Stomach (tissue), 9 donors: ENCODE results near the gene MTMR6. TPM values are rescaled to one million over a fixed set of nuclear protein-coding genes. Genes with fewer than 3 reads are reported as not detected.

Source experiments
- DNase-seq, 2 donors: peaks; one replicate each; pipeline versions ENCODE4 v3.0.0 to v3.0.0-alpha.2; 2013 to 2019
- H3K27ac ChIP-seq, 5 donors: fragments of 200-600 bp in 4 of 5; sonication (generic) in 4 of 5; one replicate each; pipeline ENCODE4 v1.5.1; 2013 to 2019; ENCODE audit warnings: mild to moderate bottlenecking in 1 of 5, moderate library complexity in 1 of 5
- H3K27me3 ChIP-seq, 3 donors: fragments of 200-600 bp; sonication (generic); one replicate each; pipeline ENCODE4 v1.5.1; 2017 to 2019; ENCODE audit warnings: mixed run types in 1 of 3
- H3K36me3 ChIP-seq, 4 donors: fragments of 200-600 bp; sonication (generic); 1 replicate in 3 of 4; 2 replicates in 1 of 4; pipeline ENCODE4 v1.5.1; 2016 to 2019
- H3K4me1 ChIP-seq, 4 donors: fragments of 200-600 bp; sonication (generic); one replicate each; pipeline ENCODE4 v1.5.1; 2016 to 2019
- H3K4me3 ChIP-seq, 4 donors: fragments of 200-600 bp; sonication (generic) in 3 of 4; one replicate each; pipeline ENCODE4 v1.5.1; 2016 to 2019; ENCODE audit warnings: mild to moderate bottlenecking in 1 of 4
- H3K9me3 ChIP-seq, 4 donors: fragments of 200-600 bp; sonication (generic); one replicate each; pipeline ENCODE4 v1.5.1; 2016 to 2019
- EP300 ChIP-seq: sonication (generic); formaldehyde crosslinking; IDR thresholded peaks from one replicate; pipeline ENCODE4 v1.6.1; 2017; ENCODE audit warnings: antibody characterized with exemption
- POLR2A ChIP-seq, 4 donors: fragments of 450-650 bp; IDR thresholded peaks; one replicate each; pipeline ENCODE4 v1.6.1; 2016; ENCODE audit warnings: antibody characterized with exemption in 4 of 4, control low read depth in 2 of 4, mild to moderate bottlenecking in 1 of 4, moderate library complexity in 1 of 4
- POLR2AphosphoS5 ChIP-seq, 3 donors: sonication (generic); formaldehyde crosslinking; IDR thresholded peaks; one replicate each; pipeline ENCODE4 v1.6.1; 2016; ENCODE audit warnings: antibody characterized with exemption in 3 of 3
- WGBS, 5 donors: extraction: QIAGEN DNeasy Blood & Tissue Kit in 3 of 5; methylation state at CpG; one replicate each; pipeline versions ENCODE4 v1.1.5 to v1.1.7; 2013 to 2018; 5-methylcytosine and 5-hydroxymethylcytosine counted together
- intact Hi-C: fragments of 100-400 bp; cut with DNase I; formaldehyde crosslinking; loops from one replicate; pipeline ENCODE4 v1.15.1; 2023; ENCODE audit warnings: low total_unique reads
- polyA plus RNA-seq, 3 donors: library from polyadenylated mRNA; stranded (reverse); fragments of 200-250 nt; gene quantifications; one replicate each; pipeline ENCODE4 v1.2.3, GENCODE V29; 2013
- total RNA-seq, 5 donors: library from RNA; depleted of rRNA; stranded (reverse); fragments of >200 nt; gene quantifications; one replicate each; pipeline versions ENCODE4 v1.1.0 to v1.2.3, GENCODE V29; 2014 to 2016
- TF ChIP-seq, protein P1 (sequence below), 7 experiments: fragments of 450-650 bp in 4 of 7; fragments of 200-600 bp in 3 of 7; sonication (generic) in 3 of 7; IDR thresholded peaks; one replicate each; pipeline ENCODE4 v1.5.1; 2016 to 2019; ENCODE audit warnings: antibody characterized with exemption in 7 of 7, control low read depth in 2 of 7, mild to moderate bottlenecking in 1 of 7
- donor health status: healthy with polysubstance abuse.
- donor health status: Bipolar disorder and iron deficiency.
- donor health status: healthy.

MTMR6 gene
- total and polyA plus RNA-seq, 8 donors: 2.3 to 25.0 (median 10.2) TPM

DNA sequence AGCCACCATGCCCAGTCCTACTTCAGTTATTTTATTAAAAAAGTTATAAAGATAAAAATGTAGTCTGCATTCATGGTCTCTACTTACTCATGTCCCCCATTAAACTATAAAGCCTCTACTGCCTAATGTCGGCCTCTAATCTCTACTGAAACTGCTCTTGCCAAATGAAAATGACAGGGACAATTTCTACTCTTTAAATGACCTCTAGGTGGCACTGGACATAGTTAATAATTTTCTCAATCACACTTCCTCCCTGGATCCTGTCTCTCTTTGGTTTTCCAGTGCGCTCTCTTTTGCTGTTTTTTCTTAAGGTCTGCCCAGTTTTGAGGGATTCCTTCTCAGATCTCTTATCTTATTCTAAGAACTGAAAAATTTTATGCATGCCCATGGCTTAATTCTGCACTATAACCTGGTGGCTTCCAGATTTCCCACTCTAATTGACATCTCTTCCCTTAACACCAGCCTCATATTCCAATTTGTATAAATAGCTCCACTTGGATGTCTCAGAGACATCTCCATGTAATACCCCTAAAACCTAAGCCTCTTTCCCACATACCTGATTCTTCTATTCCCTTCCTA is 54.3 kb downstream of the MTMR6 start:
- intact Hi-C loops: no loop called here
- Histone ChIP-seq H3K36me3 (no peaks in the 10 kb centered on the region), H3K27me3 (peaks cover 0 to 25% (median 0%) of the 10 kb centered on the region in 3 donors), H3K9me3 (no peaks in the 10 kb centered on the region), H3K4me3 (no peak overlapping the region), H3K4me1 (peaks cover 0 to 6% (median 0%) of the 10 kb centered on the region in 4 donors), H3K27ac (no peak overlapping the region)
- 11 to 21% (median 12%) methylated on average over 2 of the region's 2 CpGs for WGBS, 5 donors
- TF ChIP-seq, protein P1, sequence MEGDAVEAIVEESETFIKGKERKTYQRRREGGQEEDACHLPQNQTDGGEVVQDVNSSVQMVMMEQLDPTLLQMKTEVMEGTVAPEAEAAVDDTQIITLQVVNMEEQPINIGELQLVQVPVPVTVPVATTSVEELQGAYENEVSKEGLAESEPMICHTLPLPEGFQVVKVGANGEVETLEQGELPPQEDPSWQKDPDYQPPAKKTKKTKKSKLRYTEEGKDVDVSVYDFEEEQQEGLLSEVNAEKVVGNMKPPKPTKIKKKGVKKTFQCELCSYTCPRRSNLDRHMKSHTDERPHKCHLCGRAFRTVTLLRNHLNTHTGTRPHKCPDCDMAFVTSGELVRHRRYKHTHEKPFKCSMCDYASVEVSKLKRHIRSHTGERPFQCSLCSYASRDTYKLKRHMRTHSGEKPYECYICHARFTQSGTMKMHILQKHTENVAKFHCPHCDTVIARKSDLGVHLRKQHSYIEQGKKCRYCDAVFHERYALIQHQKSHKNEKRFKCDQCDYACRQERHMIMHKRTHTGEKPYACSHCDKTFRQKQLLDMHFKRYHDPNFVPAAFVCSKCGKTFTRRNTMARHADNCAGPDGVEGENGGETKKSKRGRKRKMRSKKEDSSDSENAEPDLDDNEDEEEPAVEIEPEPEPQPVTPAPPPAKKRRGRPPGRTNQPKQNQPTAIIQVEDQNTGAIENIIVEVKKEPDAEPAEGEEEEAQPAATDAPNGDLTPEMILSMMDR (IDR thresholded peaks at IDR 0.05): peak in 5 of 7 experiments; percentile 14 to 44 (median 29)
- TF ChIP-seq EP300 (no peak), POLR2A (IDR thresholded peaks at IDR 0.05) (no peak), POLR2AphosphoS5 (IDR thresholded peaks at IDR 0.05) (no peak)
- peak in 1 of 2 donors; percentile 56 for DNase-seq

DNA sequence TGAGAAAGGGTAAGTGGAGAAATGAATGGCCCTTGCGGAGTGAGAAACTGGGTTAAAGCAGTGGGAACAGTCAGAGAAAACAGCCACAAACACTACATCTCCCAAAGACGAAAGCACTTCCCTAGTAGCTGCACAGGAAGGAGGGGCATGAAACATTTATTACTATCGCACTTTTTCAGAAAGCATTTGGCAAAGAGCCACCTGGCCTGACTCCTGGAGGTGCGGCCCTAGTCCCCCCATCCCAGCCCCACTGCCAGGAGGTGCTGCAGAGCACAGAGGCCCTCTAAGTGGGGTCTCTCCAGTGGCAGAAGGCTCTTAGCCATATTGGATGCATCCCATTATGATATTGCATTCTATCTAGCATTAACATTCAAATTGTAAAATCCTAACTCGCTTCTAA is 55.8 kb downstream of the MTMR6 start:
- intact Hi-C loops: no loop called here
- Histone ChIP-seq H3K4me3 (no peak overlapping the region), H3K4me1 (peaks cover 0 to 6% (median 0%) of the 10 kb centered on the region in 4 donors), H3K27me3 (peaks cover 0 to 30% (median 0%) of the 10 kb centered on the region in 3 donors), H3K9me3 (no peaks in the 10 kb centered on the region), H3K27ac (no peak overlapping the region), H3K36me3 (no peaks in the 10 kb centered on the region)
- TF ChIP-seq EP300: no peak
- TF ChIP-seq, protein P1 (IDR thresholded peaks at IDR 0.05): no peak
- no peak for TF ChIP-seq POLR2AphosphoS5 (IDR thresholded peaks at IDR 0.05)
- TF ChIP-seq POLR2A (IDR thresholded peaks at IDR 0.05): no peak
- 20 to 33% (median 26%) methylated on average over 5 of the region's 5 CpGs for WGBS, 5 donors
- DNase-seq: peak in 1 of 2 donors; percentile 4

DNA sequence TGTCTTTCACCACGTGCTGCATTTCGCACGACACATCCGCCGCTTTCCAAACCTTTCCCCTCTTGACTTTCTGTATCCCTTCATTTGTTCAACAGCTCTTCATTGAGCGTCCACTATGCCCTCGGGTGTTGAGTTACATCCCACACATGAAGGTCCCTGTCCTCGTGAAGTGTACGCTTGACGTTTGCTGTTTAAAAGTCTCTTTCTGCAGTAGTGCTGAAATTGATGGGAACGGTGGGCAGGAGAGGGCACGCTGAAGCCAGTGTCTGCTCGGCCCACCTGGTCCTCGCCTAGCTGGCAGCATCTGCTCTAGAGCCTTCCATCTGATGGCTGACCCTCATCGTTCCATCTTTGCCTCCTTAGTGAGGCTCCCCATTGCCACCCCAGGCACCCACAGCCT is 59.6 kb downstream of the MTMR6 start:
- intact Hi-C loops: no loop called here
- WGBS, 5 donors: 88 to 93% (median 91%) methylated on average over 15 of the region's 15 CpGs
- Histone ChIP-seq H3K27me3 (peaks cover 0 to 46% (median 3%) of the 10 kb centered on the region in 3 donors), H3K4me3 (no peak overlapping the region), H3K36me3 (no peaks in the 10 kb centered on the region), H3K27ac (no peak overlapping the region), H3K9me3 (no peaks in the 10 kb centered on the region), H3K4me1 (no peaks in the 10 kb centered on the region)
- TF ChIP-seq POLR2A (IDR thresholded peaks at IDR 0.05) (no peak), POLR2AphosphoS5 (IDR thresholded peaks at IDR 0.05) (no peak), EP300 (no peak)
- TF ChIP-seq, protein P1 (IDR thresholded peaks at IDR 0.05): no peak
- no peak for DNase-seq

DNA sequence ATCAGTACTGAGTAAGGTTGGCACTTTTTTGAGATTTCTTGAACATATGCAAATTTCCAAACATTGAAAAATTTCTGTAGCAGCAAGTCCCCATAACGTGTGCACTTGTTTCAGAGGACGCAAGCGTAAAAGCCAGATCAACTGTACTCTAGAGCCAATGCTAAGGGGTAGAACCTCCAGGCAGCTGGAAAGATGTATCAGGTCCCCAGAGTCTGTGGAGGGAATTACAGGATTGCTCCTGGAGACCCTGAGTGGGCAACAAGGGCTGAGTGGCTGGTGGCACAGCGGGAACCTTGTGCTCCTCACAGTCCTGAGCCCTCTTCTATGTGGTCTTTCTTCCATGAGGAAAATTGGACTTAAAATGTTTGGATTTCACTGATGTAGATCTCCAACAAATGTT is 61.3 kb downstream of the MTMR6 start:
- Histone ChIP-seq H3K27ac (no peak overlapping the region), H3K4me3 (no peak overlapping the region), H3K36me3 (no peaks in the 10 kb centered on the region), H3K27me3 (peaks cover 0 to 54% (median 4%) of the 10 kb centered on the region in 3 donors), H3K9me3 (no peaks in the 10 kb centered on the region), H3K4me1 (no peaks in the 10 kb centered on the region)
- 87 to 95% (median 91%) methylated on average over 4 of the region's 4 CpGs for WGBS, 5 donors
- intact Hi-C loops: no loop called here
- no peak for DNase-seq
- TF ChIP-seq, protein P1 (IDR thresholded peaks at IDR 0.05): no peak
- TF ChIP-seq EP300 (no peak), POLR2AphosphoS5 (IDR thresholded peaks at IDR 0.05) (no peak), POLR2A (IDR thresholded peaks at IDR 0.05) (no peak)
